HEK293T (cell line): Measurements from ENCODE around the gene OVCH1.
"Not testable (repeated sequence)": the region's sequence is repeated elsewhere in the genome, so short reads cannot be mapped to it uniquely, and the experiment has no call there.

Source experiments
- CTCF ChIA-PET: fragments of 350-600 bp; formaldehyde crosslinking; extraction: SDS; loops from one replicate; lab custom pipeline; 2021; ENCODE audit warnings: antibody characterized with exemption, inconsistent platforms; lab: Yijun Ruan, JAX
- POLR2A ChIA-PET: fragments of 350-600 bp; formaldehyde crosslinking; extraction: SDS; loops from one replicate; lab custom pipeline; 2020; ENCODE audit warnings: antibody characterized with exemption, inconsistent platforms; lab: Yijun Ruan, JAX
- DNase-seq: peaks from one replicate; pipeline ENCODE4 v3.0.0; 2012; ENCODE audit warnings: mixed read lengths; ENCODE audit errors: extremely low spot score
- ARNT ChIP-seq: fragments of 450-650 bp; IDR thresholded peaks from 2 replicates; pipeline ENCODE4 v1.6.1; 2017; ENCODE audit warnings: mild to moderate bottlenecking
- BHLHE40 ChIP-seq: fragments of 450-650 bp; IDR thresholded peaks from 2 replicates; pipeline ENCODE4 v1.6.1; 2016; ENCODE audit warnings: mild to moderate bottlenecking, moderate library complexity, borderline replicate concordance
- CTBP1 ChIP-seq: fragments of 450-650 bp; IDR thresholded peaks from 2 replicates; pipeline ENCODE4 v1.6.1; 2016; ENCODE audit warnings: borderline replicate concordance
- ELF4 ChIP-seq: fragments of 450-650 bp; IDR thresholded peaks from 2 replicates; pipeline ENCODE4 v1.6.1; 2017; ENCODE audit warnings: antibody characterized with exemption
- FOXA1 ChIP-seq: fragments of 450-650 bp; IDR thresholded peaks from 2 replicates; pipeline ENCODE4 v1.6.1; 2016; ENCODE audit warnings: mild to moderate bottlenecking
- FOXK2 ChIP-seq: fragments of 450-650 bp; IDR thresholded peaks from 2 replicates; pipeline ENCODE4 v1.6.1; 2016; ENCODE audit warnings: mild to moderate bottlenecking
- FOXM1 ChIP-seq: fragments of 450-650 bp; IDR thresholded peaks from 2 replicates; pipeline ENCODE4 v1.6.1; 2017; ENCODE audit warnings: mild to moderate bottlenecking, borderline replicate concordance
- HDGF ChIP-seq: fragments of 450-650 bp; IDR thresholded peaks from 2 replicates; pipeline ENCODE4 v1.6.1; 2017; ENCODE audit warnings: antibody characterized with exemption, borderline replicate concordance
- L3MBTL2 ChIP-seq: fragments of 450-650 bp; conservative IDR thresholded peaks from 2 replicates; pipeline ENCODE4 v1.6.1; 2016; ENCODE audit warnings: mild to moderate bottlenecking
- LEF1 ChIP-seq: fragments of 450-650 bp; IDR thresholded peaks from 2 replicates; pipeline ENCODE4 v1.6.1; 2017; ENCODE audit warnings: mild to moderate bottlenecking, borderline replicate concordance
- NFRKB ChIP-seq: fragments of 450-650 bp; IDR thresholded peaks from 2 replicates; pipeline ENCODE4 v1.6.1; 2016; ENCODE audit warnings: mild to moderate bottlenecking, moderate library complexity
- PKNOX1 ChIP-seq: fragments of 450-650 bp; IDR thresholded peaks from 2 replicates; pipeline ENCODE4 v1.6.1; 2016
- SP1 ChIP-seq: fragments of 450-650 bp; IDR thresholded peaks from 2 replicates; pipeline ENCODE4 v1.6.1; 2017
- SUZ12 ChIP-seq: fragments of 450-650 bp; IDR thresholded peaks from 2 replicates; pipeline ENCODE4 v1.6.1; 2016; ENCODE audit warnings: mild to moderate bottlenecking
- TARDBP ChIP-seq: fragments of 450-650 bp; IDR thresholded peaks from 2 replicates; pipeline ENCODE4 v1.6.1; 2016
- ZNF384 ChIP-seq: fragments of 450-650 bp; IDR thresholded peaks from 2 replicates; pipeline ENCODE4 v1.6.1; 2016

Gene OVCH1

GRCh38 chr12:29414368-29414767 is 83.1 kb downstream of the OVCH1 start:
- ChIA-PET POLR2A (no interaction called here), CTCF (no interaction called here)
- DNase-seq = no peak
- TF ChIP-seq SUZ12 (no peak), HDGF (no peak), SP1 (no peak), ARNT (no peak), ZNF384 (no peak), BHLHE40 (no peak), CTBP1 (no peak), NFRKB (no peak), ELF4 (no peak), FOXA1 (no peak)

GRCh38 chr12:29405561-29405960 is 91.9 kb downstream of the OVCH1 start:
- no peak for TF ChIP-seq PKNOX1
- TF ChIP-seq CTBP1 = no peak
- TF ChIP-seq SUZ12 = no peak
- no peak for TF ChIP-seq BHLHE40

GRCh38 chr12:29403991-29404390 is 93.5 kb downstream of the OVCH1 start:
- no peak for DNase-seq
- no peak for TF ChIP-seq FOXA1
- no peak for TF ChIP-seq LEF1
- TF ChIP-seq NFRKB = no peak
- no peak for TF ChIP-seq ELF4
- no peak for TF ChIP-seq FOXK2
- TF ChIP-seq TARDBP = no peak
- no peak for TF ChIP-seq PKNOX1
- CTCF ChIA-PET = no interaction called here
- POLR2A ChIA-PET = no interaction called here

More at GRCh38 chr12:29405561-29405960, 91.9 kb downstream of the OVCH1 start:
- POLR2A ChIA-PET = no interaction called here
- DNase-seq = no peak
- CTCF ChIA-PET = no interaction called here

GRCh38 chr12:29402437-29402836 is 95.0 kb downstream of the OVCH1 start:
- POLR2A ChIA-PET = no interaction called here
- CTCF ChIA-PET = no interaction called here
- TF ChIP-seq ARNT = no peak
- TF ChIP-seq SP1 = no peak
- no peak for TF ChIP-seq PKNOX1
- TF ChIP-seq SUZ12 = no peak
- no peak for TF ChIP-seq FOXA1
- TF ChIP-seq FOXK2 = no peak
- TF ChIP-seq ZNF384 = no peak
- DNase-seq = no peak

- POLR2A ChIA-PET = no interaction called here
- DNase-seq = no peak
- TF ChIP-seq ELF4 = no peak
- CTCF ChIA-PET = no interaction called here
Measured at GRCh38 chr12:29398495-29398894, 99.0 kb downstream of the OVCH1 start.

GRCh38 chr12:29396774-29397173 is 100.7 kb downstream of the OVCH1 start:
- TF ChIP-seq FOXM1 (no peak), PKNOX1 (no peak), FOXK2 (no peak), L3MBTL2 (no peak), SP1 (no peak), ZNF384 (no peak), NFRKB (no peak), ARNT (no peak), BHLHE40 (no peak), TARDBP (no peak), SUZ12 (no peak), HDGF (no peak), ELF4 (no peak), LEF1 (no peak)
- no peak for DNase-seq
- POLR2A ChIA-PET = no interaction called here
- CTCF ChIA-PET = no interaction called here

GRCh38 chr12:29395356-29395755 is 102.1 kb downstream of the OVCH1 start:
- POLR2A ChIA-PET = interaction anchor here (0.8 kb wide), 1 partner anchor 14 kb away, joined by 3 read pairs; the partner anchor contains the start of gene ERGIC2
- TF ChIP-seq ARNT = no peak
- TF ChIP-seq CTBP1 = no peak
- TF ChIP-seq FOXM1 = no peak
- TF ChIP-seq L3MBTL2 = no peak
- TF ChIP-seq HDGF = no peak
- no peak for TF ChIP-seq TARDBP
- TF ChIP-seq NFRKB = no peak
- TF ChIP-seq LEF1 = no peak
- no peak for TF ChIP-seq SUZ12
- TF ChIP-seq SP1 = no peak
- TF ChIP-seq ELF4 = no peak
- no peak for TF ChIP-seq FOXA1
- no peak for TF ChIP-seq ZNF384
- no peak for TF ChIP-seq PKNOX1
- TF ChIP-seq BHLHE40 = no peak
- TF ChIP-seq FOXK2 = no peak
- CTCF ChIA-PET = no interaction called here
- DNase-seq = no peak

- POLR2A ChIA-PET, CTCF ChIA-PET, DNase-seq: not testable (repeated sequence)
Measured at GRCh38 chr12:29390419-29390818, 107.1 kb downstream of the OVCH1 start.
